NCI-H1436 (cell line): ENCODE results near the gene ERAS.

ENCODE experiments used
- DNase-seq: peaks from one replicate; lab custom pipeline; 2025; lab: John Stamatoyannopoulos, UW

Gene ERAS

DNA sequence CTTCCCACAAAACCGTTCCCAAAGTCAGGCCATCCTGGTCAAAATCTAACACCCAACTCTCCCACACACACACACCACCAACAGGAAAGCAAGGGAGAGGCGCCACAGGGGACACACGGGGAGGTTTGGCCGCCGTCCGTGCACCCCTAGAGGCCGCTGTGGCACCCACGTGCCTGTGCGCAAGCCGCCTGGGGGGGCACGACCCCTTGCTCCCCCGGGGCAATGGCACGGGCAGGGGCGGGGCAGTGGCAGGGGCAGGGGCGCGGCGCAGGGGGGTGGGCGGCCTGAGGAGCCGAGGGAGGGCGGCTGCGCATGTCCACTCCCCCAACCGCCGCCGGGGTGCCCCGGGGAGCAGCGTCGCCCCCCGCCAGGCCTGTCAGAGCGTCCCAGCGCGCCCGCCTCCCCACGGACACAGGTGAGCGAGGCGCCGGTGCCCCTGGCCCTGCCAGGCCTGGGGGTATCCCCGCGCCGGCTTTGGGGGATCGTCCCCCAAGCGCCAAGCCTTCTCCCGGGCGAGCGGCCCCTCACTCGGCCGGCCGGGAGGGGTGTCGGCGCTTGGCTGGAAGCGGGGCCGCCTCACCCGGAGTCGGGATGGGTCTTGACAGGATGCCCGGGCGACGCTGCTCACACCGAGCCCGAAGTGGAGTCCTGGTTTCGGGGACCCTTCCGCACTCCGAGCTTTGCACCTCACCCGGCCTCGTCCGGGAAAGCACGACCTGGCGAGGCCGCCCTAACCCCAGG is at the start of gene ERAS:
TSS of gene ERAS (plus strand) at position 379 of the 741 bp plus-strand sequence. CDS start 2,611 bp downstream, outside the sequence.
- no peak for DNase-seq

DNA sequence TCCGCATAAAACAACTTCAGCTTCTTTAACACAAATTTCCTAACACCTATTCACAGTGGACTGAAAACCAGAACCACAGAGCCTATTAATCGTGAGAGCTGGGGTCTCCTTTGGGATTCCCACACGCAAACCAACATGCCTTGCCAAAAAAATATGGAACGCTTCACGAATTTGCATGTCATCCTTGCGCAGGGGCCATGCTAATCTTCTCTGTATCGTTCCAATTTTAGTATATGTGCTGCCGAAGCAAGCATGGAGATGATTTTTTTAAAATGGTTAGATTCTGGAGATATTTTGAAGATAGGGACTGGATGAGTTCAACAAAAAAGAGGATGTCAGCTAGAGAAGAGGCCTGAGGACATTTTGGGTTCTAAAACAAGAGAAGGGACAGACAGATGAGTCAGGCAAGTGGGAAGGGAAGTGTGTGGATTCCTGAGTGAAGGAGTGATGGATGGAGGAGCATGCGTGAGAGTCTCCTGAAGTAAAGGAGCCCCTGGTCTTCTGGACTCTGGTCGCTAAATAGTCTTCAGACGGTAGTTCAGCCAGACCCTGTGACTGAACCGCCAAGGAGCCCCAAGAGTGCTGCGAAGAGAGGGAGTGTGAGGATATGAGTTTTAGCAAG is 49.4 kb upstream of the ERAS start:
- no peak for DNase-seq

DNA sequence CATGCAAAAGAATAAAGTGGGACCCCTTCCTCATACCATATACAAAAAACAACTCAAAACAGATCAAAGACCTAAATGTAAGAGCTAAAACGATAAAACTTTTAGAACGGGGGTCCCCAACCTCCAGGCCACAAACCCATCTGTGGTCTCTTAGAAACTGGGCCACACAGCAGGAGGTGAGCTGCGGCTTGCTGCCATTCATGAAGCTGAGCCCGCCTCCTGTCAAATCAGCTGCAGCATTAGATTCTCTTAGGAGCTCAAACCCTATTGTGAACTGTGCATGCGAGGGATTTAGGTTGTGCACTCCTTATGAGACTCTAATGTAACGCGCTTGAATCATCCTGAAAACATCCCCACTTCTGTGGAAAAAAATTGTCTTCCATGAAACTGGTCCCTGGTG is 46.9 kb upstream of the ERAS start:
- DNase-seq: no peak

DNA sequence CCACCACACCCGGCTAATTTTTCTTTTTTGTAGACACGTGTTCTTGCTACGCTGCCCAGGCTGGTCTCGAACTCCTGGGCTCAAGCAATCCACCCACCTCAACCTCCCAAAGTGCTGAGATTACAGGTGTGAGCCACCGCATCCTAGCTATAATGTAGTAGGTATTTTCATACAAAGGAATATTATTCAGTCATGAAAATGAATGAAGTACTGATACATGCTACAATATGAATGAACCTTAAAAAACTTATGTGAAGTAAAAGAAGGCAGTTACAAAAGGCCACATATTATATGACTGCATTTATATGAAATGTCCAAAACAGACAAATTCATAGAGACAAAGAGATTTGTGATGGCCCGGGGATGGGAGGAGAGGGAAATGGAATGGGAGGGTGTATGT is 44.6 kb upstream of the ERAS start:
- no peak for DNase-seq

- DNase-seq: no peak
Observed at GRCh38 chrX:48782216-48782615, 44.1 kb upstream of the ERAS start.

DNA sequence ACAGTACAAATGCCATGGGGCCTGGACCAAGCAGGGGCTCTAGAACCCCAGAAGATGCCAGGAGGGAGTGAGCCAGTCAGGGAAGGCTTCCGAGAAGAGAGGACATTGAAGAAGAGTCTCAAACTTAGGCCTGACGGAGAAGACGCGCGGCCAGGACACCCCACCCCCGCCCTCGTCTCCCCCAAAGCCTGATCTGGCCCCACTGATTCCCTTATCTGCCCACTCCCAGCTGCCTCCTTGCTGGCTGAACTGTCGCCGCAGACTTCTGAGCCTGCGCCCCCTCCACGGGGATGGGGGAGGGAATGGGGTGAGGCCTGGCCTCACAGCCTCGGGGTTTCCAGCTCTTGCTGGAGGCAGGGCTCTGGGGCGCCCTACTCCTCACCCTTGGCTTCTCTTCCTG is 43.5 kb upstream of the ERAS start:
- no peak for DNase-seq

GRCh38 chrX:48784726-48785125 is 41.6 kb upstream of the ERAS start:
- DNase-seq: no peak

GRCh38 chrX:48785186-48785539 is 41.1 kb upstream of the ERAS start:
- no peak for DNase-seq

DNA sequence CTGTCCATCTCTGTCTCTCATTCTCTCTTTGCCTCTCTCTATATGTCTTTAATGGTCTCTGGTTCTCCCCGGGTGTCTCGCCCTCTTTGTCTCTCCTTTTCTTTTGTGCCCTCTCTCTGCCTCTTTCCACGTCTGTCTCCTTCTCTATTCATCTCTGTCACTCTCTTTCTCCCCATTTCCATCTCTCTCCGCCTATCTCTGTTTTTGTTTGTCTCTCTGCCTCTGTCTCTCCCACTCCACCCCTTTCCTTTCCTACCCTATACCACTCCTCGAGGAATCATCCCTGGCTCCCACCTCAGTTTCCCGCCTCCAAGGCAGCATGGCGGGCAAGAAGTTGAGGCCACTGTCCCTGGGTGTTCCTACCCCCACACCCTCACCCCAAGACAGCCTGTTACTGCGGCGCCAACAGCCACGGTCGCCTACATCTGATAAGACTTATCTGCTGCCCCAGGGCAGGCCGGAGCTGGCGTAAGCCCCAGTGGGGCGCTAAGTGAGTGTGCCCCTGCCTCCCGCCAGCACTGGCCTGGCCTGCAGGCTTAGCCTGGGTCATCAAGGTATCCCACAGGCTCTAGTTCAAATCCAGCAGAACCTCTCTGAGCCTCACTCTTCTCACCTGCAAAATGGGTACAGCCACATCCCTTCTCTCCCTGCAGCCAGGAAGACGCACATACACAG is 40.6 kb upstream of the ERAS start:
- no peak for DNase-seq

DNA sequence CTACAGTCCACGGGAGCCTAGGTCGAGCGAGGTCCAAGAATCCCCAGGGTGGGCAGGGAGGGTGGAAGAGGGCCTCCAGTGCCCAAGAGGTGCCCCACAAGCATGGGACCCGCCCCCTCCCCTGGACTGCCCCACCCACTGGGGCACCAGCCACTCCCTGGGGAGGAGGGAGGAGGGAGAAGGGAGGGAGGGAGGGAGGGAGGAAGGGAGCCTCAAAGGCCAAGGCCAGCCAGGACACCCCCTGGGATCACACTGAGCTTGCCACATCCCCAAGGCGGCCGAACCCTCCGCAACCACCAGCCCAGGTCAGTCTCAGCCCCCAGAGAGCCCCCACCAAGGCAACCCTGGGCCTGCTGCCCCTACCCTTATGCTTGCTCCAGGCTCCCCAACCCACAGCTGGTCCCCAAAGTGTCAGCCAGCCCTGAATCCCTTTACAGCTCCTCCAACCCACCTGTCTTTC is 39.9 kb upstream of the ERAS start, which contains the start of gene GATA1:
TSS of gene GATA1 (plus strand) at position 250 of the 460 bp plus-strand sequence. CDS start 4,520 bp downstream, outside the sequence.
- DNase-seq: no peak

DNA sequence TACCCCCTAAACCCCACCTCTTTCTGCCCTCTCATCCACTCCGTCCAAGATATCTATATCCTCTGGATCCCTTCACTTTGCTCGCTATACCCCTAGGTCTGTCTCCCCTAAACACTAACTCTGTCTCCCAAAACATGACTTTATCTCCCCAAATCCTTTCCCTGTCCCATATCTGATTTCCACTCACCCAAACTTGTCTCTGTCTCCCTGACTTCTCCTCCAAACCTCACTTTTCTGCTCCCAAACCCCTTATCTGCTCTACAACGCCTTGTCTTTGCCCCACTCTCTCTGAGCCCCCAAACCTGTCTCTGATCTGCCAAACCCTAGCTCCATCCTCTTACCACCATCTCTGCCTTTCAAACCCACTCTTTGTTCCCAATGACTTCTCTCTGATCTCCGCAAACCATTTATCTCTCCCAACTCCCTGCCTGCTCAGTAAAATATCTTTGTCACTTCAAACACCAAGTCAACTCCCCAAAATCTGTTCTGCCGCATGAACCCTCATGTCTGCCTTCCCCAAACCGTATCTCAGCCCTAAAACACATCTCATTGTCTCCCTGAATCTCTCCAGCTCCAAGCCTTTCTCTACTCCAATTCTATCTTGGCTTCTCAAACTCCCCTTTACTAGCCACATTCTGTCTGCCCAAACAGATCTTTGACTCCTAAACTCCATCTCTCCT is 39.3 kb upstream of the ERAS start:
- DNase-seq: no peak

DNA sequence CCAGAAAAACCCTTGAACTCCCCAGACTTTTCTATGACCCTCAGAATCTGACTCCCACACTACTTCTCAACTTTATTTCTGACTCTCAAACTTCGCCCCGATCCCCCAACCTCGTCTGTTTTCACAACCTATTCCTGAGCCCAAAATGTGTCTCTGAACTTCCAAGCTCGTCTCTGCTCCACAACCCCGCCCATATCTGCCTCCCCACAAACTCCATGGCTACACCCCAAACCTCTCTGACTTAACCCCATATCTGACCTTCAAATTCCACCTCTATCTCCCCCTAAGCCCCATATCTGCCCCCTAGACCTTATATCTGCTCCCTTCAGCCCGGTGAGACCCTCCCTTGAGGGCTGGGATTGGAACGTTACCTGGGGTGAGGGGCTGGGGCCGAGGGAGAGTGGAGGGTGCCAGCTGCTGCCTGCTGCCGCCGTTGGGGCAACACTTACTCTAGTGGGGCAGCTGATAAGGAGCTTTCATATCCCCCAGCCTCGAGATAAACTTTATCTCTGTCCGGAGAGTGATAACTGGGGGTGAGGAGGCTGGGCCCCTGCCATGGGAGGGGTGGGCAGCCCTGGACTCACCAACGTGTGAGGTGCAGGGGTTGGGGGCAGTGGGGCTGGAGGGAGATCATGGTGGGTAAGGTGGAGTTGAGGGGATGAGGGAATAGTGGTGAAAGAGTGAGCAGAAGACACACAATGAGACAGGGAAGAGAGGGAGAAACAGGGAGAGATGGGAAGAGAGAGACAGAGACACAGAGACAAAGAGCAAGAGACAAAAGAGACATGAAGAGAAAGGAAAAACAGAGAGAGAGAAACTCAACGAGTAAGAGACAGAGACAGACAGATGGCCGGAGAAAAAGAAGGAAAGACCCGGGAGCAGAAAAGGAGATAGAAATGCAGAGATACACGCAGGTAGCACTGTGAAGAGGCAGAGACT is 38.5 kb upstream of the ERAS start:
- DNase-seq: no peak

- no peak for DNase-seq
Observed at GRCh38 chrX:48789366-48790220, 36.7 kb upstream of the ERAS start.

DNA sequence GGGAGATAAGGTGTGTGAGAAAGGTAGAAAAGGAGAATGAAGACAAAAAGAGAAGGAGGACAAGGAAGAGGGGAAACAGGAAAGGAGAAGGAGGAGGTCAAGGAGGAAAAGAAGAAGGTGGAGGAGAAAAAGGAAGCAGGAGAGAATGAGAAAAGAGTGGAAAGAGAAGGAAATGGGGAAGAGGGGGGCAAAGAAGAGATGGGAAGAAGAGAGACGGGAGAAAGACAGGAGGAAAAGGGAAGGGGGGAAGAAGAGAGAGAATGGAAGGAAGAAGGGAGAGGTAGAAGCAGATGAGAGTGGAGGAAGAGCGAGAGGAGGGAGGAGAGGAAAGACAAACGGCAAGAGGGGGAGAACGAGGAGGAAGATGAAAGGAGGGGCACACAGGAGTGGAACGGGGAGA is 35.8 kb upstream of the ERAS start:
- DNase-seq: no peak

DNA sequence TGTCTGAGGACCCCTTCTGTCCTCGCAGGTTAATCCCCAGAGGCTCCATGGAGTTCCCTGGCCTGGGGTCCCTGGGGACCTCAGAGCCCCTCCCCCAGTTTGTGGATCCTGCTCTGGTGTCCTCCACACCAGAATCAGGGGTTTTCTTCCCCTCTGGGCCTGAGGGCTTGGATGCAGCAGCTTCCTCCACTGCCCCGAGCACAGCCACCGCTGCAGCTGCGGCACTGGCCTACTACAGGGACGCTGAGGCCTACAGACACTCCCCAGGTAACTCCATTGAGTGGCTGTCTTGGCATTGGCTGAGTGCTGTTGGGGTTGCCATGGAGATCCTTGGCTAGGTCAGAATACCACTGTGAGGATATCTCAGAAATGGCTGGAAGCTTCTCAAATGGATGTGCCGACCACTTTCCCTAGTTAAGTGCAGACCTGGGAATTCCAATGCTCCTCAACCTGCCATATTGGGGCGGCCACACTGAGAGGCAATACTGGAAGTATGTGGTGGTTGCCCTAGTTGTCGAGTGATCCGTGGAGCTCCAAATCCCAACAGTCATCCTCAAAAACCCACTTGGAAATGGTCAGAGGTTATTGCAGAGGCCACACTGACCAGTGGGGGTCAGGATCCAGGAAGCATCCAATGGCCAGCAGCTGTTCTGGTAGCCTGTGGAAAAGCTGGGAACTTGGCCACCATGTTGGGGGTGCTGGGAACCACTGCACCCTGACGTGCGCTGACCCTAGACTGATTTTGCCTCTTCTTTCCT is 35.1 kb upstream of the ERAS start:
- DNase-seq: no peak

DNA sequence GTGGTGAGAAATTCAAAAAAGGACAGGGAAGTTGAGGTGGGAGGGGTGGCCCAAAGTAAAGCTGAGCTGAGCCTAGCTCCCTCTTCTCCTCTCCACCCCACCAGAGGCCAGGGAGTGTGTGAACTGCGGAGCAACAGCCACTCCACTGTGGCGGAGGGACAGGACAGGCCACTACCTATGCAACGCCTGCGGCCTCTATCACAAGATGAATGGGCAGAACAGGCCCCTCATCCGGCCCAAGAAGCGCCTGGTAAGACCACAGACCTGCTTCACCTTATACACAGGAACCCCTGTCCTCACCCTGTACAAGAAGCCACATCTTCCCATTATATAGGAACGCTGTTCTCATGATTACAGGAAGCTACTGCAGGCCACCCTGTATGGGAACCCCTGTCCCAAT is 34.1 kb upstream of the ERAS start:
- DNase-seq: no peak

- no peak for DNase-seq
Observed at GRCh38 chrX:48793935-48794334, 32.4 kb upstream of the ERAS start.

GRCh38 chrX:48794340-48794910 is 31.9 kb upstream of the ERAS start:
- DNase-seq: no peak

DNA sequence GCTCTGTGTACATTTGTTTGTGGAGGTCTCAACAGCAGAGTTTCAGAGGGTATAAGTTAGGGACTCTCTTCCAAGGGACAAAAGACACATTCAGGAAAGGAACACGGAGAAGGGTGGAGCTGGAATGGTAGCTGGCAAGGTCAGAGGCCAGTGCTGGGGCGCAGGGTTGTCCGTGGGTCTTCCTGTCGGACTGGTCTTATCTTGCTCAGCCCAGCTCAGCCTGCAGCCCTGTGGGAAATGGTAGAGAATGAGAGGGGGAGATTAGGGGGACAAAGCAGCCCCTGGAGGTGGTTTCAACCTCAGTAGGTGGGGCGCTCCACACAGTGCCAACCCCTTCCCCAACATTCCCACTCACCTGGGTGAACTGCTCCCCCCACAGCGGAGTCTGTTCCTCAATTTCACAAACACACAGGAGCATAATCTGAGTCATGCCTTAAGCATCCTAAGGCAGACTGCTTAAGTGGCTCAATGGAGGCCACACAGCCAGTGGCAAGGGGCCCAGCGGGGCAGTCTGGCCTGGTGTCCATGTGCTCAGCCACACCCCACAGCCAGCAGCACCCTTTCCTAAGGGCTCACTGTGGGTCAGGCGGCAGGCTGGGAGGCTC is 31.3 kb upstream of the ERAS start:
- no peak for DNase-seq
